GM21723 (cell line): ENCODE measurements around the gene COL5A2.

Experiments
- ATAC-seq: cut with Tn5 transposase; IDR thresholded peaks from one replicate; pipeline ENCODE4 v1.9.1; 2021; ENCODE audit warnings: mild to moderate bottlenecking, moderate library complexity; ENCODE audit not compliant: unreplicated experiment

COL5A2 gene

DNA sequence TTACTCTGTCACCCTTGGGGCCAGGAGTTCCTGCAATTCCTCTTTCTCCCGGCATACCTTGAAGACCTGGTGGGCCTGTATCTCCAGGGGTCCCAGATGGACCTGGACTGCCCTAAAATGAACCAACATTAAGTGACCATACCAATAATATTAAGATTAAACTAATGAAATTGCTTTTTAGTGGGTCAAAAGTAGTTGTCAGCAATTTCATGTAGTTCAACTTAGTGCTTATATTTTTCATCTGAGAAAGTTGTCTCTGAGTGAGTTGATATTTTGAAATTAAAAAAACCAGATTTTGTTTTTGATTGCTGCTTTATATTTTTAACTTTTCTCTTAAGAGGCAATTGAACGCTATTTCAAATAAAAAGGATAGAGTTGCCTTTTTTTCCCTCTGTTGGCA, 122.2 kb downstream of the COL5A2 start:
- no peak for ATAC-seq

DNA sequence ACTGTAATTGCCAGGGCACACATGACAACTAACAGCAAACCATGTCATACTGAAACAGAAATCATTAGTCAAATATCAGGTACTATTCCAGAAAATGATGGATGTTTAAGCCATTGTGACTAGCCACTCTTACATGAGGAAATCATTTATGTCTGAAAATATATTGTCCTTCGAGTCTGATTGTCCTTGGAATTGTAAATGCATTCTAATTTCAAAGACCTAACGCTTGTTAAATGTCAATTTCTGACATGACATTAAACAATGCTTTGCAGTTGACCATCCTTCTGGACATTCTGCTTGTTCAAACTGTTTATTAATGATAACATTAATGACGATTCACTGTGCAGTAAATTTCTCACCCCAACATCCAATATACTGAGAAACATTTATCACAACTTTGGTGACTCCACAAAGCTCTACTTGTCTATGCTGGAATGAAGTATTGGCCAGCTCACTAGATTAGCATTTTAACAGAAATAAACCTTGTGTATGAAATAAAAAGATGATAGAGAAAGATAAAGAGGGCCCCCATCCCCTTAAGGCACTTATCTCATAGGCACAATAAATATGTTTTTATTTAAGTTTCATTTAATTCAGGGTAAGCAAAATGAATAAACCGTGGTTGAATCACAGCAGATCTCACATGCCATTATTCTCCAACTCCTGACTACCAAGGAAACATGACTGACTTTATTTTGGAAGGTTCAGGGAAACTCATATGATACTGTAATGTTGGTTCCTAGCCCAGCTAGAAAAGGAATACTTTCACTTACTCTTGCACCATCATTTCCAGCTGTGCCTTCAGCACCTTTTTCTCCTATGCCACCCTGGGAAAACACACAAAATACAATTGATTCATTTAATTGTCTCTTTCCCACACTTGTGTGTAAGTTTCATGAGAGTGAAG, 123.1 kb downstream of the COL5A2 start:
- ATAC-seq: no peak

DNA sequence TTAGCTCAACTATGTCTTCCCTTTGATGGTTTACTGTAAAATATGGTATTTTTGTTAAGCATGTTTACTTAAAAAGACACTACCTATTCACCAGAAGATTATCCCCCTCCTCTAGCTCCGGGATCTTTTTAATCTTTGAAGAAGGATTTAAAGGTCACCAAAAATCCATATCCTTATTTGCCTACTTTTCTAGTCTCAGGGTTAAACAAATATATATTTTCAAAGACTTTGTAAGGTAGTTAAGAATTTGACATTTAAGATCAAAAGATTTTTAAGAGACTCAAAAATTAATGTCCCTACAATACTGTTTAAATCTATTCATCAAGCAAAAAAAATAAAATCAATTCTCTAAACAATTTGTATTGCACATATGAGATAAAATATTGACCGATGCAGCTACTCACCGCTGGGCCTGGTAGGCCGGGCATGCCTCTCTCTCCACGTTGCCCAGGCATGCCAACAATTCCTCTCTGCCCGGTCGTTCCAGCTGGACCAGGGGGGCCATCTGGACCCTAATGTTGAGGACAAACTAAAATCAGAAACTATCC, 129.3 kb downstream of the COL5A2 start:
- no peak for ATAC-seq

DNA sequence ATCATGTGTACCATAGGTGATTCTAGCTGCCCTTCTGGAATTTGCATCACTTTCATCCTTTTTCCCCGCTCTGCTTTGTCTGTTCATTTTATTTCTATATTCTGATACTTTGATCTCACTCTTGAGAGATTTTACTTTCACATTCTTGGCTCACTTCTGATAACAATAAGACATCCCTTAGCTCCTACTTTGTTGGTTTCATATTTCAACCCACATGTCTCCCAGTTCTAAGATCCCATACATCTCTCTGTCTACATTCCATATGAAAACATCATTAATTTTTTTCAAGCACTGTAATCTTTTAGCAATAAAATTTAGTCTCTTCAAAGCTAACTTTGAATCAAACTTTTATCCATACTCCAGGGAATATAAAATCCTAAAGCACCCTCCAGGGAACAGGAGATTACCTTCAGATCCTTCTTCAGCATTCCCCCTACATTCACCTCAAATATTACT, 129.8 kb downstream of the COL5A2 start:
- no peak for ATAC-seq

DNA sequence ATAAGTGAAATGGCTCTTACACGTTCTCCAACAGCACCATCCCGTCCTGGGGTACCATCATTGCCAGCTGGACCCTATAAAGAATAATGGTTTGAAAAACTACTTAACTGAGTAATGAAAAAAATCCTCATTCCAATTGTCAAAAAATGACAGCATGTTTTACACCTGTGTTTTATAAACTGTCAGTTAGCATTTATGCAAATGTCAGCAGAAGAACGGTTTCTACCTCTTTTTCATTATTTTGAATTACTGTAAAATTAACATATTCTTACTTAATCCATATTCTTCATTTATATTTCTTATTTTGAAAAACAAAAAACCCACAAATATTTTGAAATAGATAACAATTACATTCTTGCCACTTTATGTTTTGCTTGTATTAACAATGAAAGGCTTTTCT, 131.4 kb downstream of the COL5A2 start:
- no peak for ATAC-seq

DNA sequence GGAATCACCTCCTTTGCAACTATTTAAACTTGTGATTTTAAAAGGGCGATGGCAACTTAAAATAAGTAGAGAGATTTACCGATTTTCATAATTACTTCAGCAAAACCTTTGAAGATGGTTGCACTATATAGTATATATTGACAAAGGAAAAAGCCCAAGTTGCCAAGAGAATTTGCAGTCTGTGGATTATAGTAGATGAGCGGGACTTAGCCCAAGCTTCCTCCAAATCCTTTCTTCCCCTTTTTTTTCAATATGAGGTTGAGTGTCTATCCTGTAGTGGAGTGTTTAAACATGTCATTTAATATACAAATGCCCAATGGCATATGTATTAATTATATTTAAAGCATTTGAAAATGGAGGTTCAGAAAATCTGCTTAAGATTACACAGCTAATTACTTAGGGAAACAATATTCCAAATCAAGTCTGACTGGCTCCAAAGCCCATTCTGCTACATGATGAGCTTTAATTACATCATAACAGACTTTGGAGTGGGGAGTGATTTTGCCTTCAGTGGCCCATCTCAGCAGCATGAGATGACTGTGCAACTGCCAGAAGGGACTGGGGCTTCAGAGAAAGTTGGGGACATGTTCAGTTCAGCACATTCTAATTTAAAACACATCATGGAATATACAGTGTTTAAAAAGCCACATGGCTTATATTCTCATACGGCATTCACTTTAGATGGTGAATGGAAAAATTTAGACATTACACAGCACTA, 132.2 kb downstream of the COL5A2 start:
- ATAC-seq: no peak

DNA sequence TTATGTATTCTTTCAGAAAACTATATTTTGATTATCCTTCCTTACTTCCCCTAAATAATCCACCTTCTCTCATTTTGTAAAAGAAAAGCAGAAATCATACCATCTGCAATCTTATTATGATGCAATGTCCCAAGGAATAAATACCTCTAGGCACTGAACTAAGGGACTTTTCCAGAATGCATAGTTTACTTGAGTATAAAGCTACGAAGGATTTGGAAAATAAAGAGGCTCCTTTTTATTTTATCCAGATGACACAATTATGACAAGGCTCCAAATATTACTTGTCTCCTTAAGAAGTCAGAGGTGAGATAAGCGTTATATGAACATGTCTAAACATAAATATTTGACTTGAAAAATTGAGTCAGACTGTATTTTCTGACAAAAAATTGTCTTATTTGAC, 133.2 kb downstream of the COL5A2 start:
- ATAC-seq: no peak

DNA sequence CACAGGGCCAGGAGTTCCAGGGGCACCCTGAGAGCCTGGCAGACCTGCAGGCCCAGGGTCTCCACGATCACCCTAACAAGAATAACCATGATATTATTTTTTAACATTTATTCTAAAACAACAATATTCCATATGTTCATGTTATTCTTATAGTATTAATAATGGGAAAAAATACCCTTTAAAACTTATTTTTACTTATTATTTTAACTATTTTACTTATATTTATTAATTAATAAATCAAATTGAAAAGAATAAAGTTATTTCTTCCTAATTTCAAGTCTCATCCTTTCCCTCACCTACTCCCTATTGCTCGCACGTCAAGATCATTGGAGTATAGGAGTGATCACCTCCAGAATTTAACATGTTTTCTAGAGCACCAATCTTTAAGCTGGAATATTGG, 133.7 kb downstream of the COL5A2 start:
- ATAC-seq: no peak

DNA sequence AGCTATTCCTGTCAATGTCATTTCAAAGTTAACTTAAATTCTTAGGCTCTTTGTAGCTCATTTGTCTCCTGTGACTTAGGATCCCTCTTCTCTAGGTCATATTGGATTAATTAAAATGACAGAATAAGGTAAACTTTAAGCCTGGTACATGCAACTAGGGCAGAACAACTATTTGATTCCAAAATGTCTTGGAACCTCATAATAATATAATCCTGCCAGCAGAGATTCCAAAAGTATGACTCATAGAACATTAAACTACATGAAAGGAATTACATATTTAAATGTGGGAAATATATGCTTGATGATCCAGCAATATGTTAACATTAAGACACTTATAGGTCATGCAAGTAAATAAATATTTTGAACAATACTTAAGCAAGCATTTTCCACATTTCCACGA, 142.0 kb downstream of the COL5A2 start:
- no peak for ATAC-seq

DNA sequence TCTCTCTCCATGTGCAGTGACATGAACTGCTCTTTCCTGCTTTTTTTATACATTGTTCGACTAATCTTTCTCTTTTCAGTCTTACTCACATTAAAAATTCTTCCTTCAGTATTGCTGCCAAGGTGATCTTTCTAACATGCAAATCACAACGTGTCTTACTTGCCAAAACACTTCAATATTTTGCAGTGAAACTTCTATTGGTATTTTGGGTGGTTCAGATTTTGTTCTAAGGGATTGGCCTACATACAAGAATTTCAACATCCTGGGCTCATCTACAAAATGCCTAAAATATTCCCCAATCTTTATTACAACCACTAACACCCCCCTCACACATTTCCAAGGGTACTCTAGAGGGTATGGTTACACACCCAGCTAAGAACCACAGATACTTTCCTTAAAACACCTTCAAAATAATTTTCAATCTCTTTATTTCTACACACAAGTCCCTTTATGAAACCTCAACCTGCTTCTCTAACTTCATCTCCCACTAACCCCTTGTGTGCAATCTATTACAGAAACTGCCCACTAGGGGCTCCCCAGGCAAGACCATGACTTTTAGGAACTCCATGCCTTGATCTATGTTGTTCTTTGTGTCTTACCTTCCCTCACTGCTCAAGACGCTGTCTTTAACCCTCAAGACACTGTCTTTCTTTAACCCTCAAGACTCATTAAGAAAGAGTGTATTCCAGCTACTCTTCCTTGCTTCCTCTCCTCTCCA, 154.5 kb downstream of the COL5A2 start:
- peak; percentile 65 for ATAC-seq

DNA sequence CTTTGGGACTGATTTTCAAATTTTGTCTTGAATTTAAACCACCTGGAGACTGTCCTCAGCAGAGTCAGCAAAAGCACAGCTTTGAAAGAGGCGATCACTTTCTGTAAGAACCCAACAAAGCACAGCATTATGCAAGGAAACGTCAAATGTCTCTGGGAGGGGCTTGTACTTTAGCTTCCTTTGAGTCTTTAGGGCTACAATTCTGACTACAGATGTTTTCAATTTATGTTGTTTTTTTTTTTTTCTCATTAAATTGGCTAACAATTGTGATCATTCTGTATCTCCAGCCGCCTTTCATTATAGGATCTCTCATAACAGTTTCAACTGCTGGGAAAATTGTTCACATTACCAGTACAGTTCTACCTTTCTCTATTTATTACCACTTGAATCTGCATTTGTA, 157.1 kb downstream of the COL5A2 start:
- ATAC-seq: no peak

DNA sequence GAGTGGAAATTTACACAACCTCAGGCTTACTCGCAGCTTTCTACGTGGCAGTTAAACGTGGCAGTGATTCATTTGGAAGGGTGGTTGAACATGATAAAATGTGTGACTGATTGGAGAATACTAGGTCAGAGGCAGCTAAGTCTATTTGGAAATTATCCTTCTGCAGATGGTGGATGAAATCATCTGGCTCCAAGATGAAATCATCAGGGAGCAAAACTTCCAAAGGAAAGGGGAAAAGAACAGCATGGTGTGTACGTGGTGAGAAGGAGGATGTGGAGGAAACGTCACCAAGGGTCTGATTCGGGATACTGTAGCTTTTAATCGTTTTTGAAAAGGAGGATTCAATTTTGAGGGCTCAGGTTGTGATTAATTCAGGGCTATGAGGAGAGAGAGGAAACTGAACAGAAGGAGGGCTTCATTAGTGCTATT, 157.5 kb downstream of the COL5A2 start:
- ATAC-seq: no peak

DNA sequence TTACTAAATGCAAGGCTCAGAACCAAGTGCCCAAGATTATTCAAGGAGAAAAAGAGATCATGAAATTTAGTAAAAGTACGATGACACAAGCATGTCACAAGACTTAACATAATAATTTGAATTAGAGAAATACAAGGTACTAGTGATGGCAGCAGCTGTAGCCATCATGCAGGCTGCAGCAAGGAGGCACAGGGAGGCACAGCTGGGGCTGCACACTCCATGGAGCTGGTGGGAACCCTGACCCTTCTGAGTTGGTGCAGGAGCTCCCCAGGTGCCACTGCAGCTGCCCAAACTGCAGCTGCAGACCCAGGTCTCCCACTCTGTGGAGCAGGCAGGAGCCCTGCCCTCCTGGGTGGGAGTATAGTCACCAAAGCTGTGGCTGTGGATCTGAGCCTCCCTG, 159.4 kb downstream of the COL5A2 start:
- ATAC-seq: no peak

DNA sequence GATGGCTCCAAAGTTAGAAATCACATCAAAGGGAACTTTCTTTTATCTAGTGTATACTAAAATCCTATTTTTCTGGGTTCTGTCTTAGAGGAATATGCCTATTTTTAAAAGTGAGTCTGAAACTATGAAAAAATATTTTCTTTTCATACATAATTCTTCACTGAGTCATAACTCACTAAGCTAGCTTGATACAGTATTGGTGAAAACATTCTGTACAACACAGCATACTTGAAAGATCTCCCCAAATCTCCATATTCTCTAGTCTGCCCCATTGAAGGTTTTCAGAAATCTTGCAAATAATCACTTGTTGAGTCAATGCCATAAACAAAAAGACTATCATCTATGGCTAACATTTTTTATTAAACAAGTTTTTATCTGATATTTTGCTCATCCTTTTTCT, 160.9 kb downstream of the COL5A2 start:
- no peak for ATAC-seq

DNA sequence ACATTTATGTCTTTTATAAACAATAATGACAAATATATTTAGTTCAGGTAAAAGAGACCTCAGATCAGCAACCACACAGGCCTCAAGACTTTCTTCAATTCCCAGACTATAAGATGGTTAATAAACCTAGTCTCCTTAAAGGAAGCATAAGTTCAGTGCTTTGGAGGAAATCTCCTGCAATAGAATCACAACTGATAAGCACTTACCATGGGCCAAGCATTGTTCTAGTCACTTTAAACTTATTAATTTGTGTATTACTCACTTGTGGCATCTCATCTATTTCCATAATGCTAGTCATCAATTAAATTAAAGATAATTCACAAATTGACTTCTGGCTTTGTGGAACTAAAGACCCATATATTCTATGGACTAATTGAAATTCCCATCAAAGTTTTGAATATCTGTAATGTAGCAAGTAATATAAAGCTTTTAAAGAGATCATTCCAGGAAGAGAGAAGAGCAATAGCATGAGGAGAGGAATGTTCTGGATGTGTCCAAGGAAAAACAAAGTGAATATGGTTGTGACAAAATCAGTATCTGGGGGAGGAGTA, 163.2 kb downstream of the COL5A2 start:
- no peak for ATAC-seq

DNA sequence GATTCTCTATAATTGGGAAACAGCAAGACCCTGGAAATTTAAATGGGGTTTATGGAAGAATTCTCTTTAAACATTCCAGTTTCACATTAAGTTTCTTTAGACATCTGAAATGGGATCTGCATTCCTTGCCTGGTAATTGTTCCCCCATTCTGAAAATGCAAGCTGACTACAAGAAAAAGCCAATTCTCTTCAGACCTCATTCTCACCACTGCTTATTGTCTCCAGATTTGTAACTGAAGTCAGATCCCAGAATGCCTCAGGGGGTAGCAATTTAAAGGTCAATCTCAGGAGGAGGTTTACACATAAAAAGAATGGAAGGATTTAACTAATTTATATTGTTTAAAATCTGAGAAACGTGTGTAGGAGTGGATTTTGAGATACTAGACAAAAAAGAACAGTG, 164.2 kb downstream of the COL5A2 start:
- no peak for ATAC-seq

DNA sequence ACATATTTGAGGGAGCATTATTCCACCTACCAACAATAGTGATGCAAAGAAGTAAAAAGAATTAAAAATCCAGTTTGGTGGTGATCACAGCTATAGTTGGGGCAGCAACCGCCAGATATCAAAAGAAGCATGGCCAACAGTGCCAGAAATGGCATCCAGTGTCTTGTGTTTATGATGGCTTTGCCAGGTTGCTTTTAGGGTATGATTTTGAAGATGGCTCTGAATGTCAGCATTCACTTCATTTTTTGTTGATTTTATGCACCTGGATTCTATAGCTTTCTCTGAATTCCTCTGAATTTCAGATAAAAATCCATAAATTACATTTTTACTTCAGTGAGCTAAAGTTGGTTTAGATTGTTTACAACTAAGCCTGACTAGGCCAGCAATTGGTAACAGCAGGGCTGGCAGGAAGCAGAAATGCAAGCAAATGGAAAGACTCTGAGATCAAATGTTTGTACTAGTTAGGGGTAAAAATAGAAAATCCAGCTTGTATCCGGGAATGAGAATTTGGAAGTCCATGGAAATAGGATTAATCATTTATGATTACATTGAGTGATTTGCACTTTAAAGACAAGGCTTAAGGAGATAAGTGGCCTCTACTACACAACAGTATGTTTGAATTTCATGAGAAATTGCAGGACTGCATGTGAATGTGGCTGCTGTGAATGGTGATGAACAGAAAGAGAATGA, 165.0 kb downstream of the COL5A2 start:
- ATAC-seq: no peak

DNA sequence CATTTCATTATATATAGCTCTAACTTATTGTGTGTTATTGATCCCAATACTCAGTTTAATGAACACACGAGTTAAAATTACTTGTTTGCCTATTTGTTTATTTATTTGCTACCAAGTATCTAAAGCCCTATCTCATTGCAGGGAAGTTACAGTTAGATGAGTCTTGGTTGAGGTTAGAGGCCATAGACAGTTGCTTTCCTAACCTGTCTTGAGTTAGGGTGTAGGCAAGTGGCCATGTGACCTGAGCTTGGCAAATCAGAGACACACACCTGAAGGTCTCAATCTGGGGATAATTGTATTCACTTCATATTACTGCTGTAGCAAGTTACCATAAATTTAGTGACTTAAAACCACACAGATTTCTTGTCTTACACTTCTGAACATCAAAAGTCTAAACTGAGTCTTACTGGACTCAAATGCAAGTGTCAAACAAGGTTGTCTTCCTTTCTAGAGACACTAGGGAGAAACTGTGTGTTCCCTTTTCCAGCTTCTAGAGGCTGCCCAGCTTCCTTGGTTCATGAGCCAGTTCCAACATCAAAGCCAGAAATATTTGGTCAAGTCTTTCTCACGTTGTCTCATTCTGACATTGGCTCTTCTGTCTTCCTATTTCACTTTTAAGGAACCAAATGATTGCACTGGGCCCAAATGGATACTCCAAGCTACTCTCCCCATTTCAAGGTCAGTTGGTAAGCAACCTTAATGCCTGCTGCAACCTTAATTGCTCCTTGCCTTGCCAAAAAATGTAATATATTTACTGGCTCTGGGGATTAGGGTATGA, 165.7 kb downstream of the COL5A2 start:
- ATAC-seq: no peak

DNA sequence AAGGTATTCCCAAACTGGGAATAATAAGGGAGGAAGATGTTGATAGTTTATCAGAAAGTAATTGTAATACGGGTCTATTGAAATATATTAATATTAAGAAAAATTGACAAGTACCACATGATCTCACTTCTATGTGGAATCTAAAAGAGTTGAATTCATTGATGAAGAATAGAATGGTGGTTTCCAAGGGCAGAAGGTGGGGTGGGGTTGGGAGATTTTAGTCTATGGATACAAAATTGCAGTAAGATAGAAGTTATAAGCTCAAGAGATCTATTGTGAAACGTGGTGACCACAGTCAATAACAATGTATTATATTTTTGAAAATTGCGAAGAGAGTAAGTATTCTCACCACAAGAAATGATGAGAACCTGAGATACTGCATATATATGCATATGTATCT, 166.5 kb downstream of the COL5A2 start:
- ATAC-seq: no peak

DNA sequence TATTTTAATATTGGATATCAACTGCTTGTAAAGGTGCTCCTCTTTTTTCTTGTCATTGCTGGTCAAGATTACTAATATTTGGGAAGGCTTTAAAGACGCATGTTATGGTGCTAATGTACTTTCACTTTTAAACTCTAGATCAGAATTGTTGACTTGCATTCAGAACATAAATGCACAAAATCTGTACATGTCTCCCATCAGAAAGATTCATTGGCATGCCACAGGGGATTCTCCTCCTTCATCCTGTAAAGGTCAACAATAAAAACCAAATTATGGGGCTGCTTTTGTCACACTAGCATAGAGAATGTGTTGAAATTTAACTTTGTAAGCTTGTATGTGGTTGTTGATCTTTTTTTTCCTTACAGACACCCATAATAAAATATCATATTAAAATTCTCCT, 167.2 kb downstream of the COL5A2 start:
- ATAC-seq: no peak
